Measurements from ENCODE around the gene SORBS1. TPM values are rescaled to one million over a fixed set of nuclear protein-coding genes. Genes with fewer than 3 reads are reported as not detected.

Gene SORBS1
- total and polyA plus RNA-seq, 5 donors: 225 to 511 (median 428) TPM

GRCh38 chr10:95261926-95262325 lies 299.2 kb downstream of the SORBS1 start:
- Histone ChIP-seq H3K9me3 (ENCODE audit: control insufficient read depth, low read length) (no peaks in the 10 kb centered on the region), H3K4me3 (ENCODE audit: low read length) (no peak overlapping the region), H3K4me1 (ENCODE audit: control insufficient read depth, insufficient read depth, low read length) (peaks cover 26% of the 10 kb centered on the region), H3K27ac (ENCODE audit: low read length) (peak overlapping the region; percentile 21), H3K27me3 (ENCODE audit: control insufficient read depth, insufficient read depth) (no peaks in the 10 kb centered on the region)
- 91% methylated on average over 3 of the region's 3 CpGs for WGBS
- DNase-seq (no peak), ATAC-seq (peak; percentile 18 to 57)
- intact Hi-C loops (cut with DNase I): no loop called here

Other genes with a start within 250 kb of the SORBS1 start
- 10 to 100 TPM; 16.3 to 29.8 (median 19.9) TPM for gene ALDH18A1, start 95.3 kb upstream of the SORBS1 start, total RNA-seq
- gene ALDH18A1, start 95.3 kb upstream of the SORBS1 start, polyA plus RNA-seq: 6.9 TPM
- gene TCTN3, start 132.6 kb upstream of the SORBS1 start, total RNA-seq: 10 to 100 TPM; 15.3 to 18.5 (median 16.2) TPM
- 9.1 TPM for gene TCTN3, start 132.6 kb upstream of the SORBS1 start, polyA plus RNA-seq
- gene ENTPD1, start 194.8 kb upstream of the SORBS1 start, total RNA-seq: 10 to 100 TPM; 14.8 to 30.4 (median 19.1) TPM
- 5.3 TPM for gene ENTPD1, start 194.8 kb upstream of the SORBS1 start, polyA plus RNA-seq